HEK293 (cell line): ENCODE results near the gene USP46.

ENCODE experiments used
- CTCF ChIA-PET: fragments of 350-600 bp; formaldehyde crosslinking; extraction: SDS; loops from one replicate; lab custom pipeline; 2021; ENCODE audit warnings: antibody characterized with exemption; lab: Yijun Ruan, JAX
- POLR2A ChIA-PET: fragments of 300-600 bp; formaldehyde crosslinking; extraction: SDS; loops from one replicate; lab custom pipeline; 2020; ENCODE audit warnings: antibody characterized with exemption, inconsistent platforms; lab: Yijun Ruan, JAX
- H3K27ac ChIP-seq: fragments of 200-500 bp; sonication (Bioruptor generic); 2 replicates; pipeline ENCODE4 v1.5.1; 2014; ENCODE audit warnings: low read depth, low read length, control low read depth, inconsistent platforms; ENCODE audit errors: extremely low read depth
- H3K36me3 ChIP-seq, 2 experiments: fragments of 200-500 bp in 1 of 2; sonication (Bioruptor generic) in 1 of 2; 1 replicate in 1 of 2; 2 replicates in 1 of 2; pipeline ENCODE4 v1.5.1; 2014 to 2017; ENCODE audit warnings: inconsistent platforms in 2 of 2, low read length in 2 of 2; ENCODE audit not compliant: control insufficient read depth in 2 of 2, insufficient read depth in 1 of 2
- H3K4me1 ChIP-seq: fragments of 200-500 bp; sonication (Bioruptor generic); 2 replicates; pipeline ENCODE4 v1.5.1; 2014; ENCODE audit warnings: mild to moderate bottlenecking, low read length, inconsistent platforms; ENCODE audit not compliant: control insufficient read depth, insufficient read depth
- H3K4me3 ChIP-seq: 2 replicates; pipeline ENCODE4 v1.5.1; 2011; ENCODE audit warnings: low read depth, mild to moderate bottlenecking, control low read depth, low read length, moderate library complexity
- H3K9me3 ChIP-seq: fragments of 200-500 bp; sonication (Bioruptor generic); 2 replicates; pipeline ENCODE4 v1.5.1; 2014; ENCODE audit warnings: low read depth, low read length, inconsistent platforms; ENCODE audit not compliant: control insufficient read depth, insufficient read depth
- GLIS2 ChIP-seq: fragments of 450-650 bp; formaldehyde crosslinking; IDR thresholded peaks from 2 replicates; pipeline ENCODE4 v1.5.1; 2016; ENCODE audit warnings: missing biosample characterization, missing genetic modification characterization
- HIC1 ChIP-seq: fragments of 450-650 bp; formaldehyde crosslinking; IDR thresholded peaks from 2 replicates; pipeline ENCODE4 v1.5.1; 2016; ENCODE audit warnings: missing biosample characterization, missing genetic modification characterization
- INSM2 ChIP-seq: fragments of 450-650 bp; formaldehyde crosslinking; IDR thresholded peaks from 2 replicates; pipeline ENCODE4 v1.5.1; 2016; ENCODE audit warnings: missing biosample characterization, missing genetic modification characterization
- OSR2 ChIP-seq: fragments of 450-650 bp; formaldehyde crosslinking; IDR thresholded peaks from 2 replicates; pipeline ENCODE4 v1.5.1; 2016; ENCODE audit warnings: missing biosample characterization, missing genetic modification characterization
- PRDM1 ChIP-seq: fragments of 450-650 bp; formaldehyde crosslinking; IDR thresholded peaks from 2 replicates; pipeline ENCODE4; 2016; ENCODE audit warnings: missing biosample characterization, missing genetic modification characterization
- YY2 ChIP-seq: fragments of 450-650 bp; formaldehyde crosslinking; IDR thresholded peaks from 2 replicates; pipeline ENCODE4 v1.5.1; 2016; ENCODE audit warnings: missing biosample characterization, missing genetic modification characterization
- ZBTB1 ChIP-seq: fragments of 450-650 bp; formaldehyde crosslinking; IDR thresholded peaks from 2 replicates; pipeline ENCODE4 v1.5.1; 2016; ENCODE audit warnings: missing biosample characterization, missing genetic modification characterization
- ZBTB20 ChIP-seq: fragments of 450-650 bp; formaldehyde crosslinking; IDR thresholded peaks from 2 replicates; pipeline ENCODE4 v1.5.1; 2016; ENCODE audit warnings: missing biosample characterization, missing genetic modification characterization
- ZNF146 ChIP-seq: fragments of 450-650 bp; formaldehyde crosslinking; IDR thresholded peaks from 2 replicates; pipeline ENCODE4 v1.5.1; 2016; ENCODE audit warnings: missing biosample characterization, missing genetic modification characterization
- ZNF214 ChIP-seq: fragments of 450-650 bp; formaldehyde crosslinking; IDR thresholded peaks from 2 replicates; pipeline ENCODE4 v1.5.1; 2017; ENCODE audit warnings: missing biosample characterization, mild to moderate bottlenecking, missing genetic modification characterization, borderline replicate concordance
- ZNF24 ChIP-seq: fragments of 450-650 bp; formaldehyde crosslinking; IDR thresholded peaks from 2 replicates; pipeline ENCODE4 v1.5.1; 2016; ENCODE audit warnings: missing biosample characterization, missing genetic modification characterization
- ZNF26 ChIP-seq: fragments of 450-650 bp; formaldehyde crosslinking; IDR thresholded peaks from 2 replicates; pipeline ENCODE4 v1.5.1; 2016; ENCODE audit warnings: missing biosample characterization, missing genetic modification characterization
- ZNF366 ChIP-seq: fragments of 450-650 bp; formaldehyde crosslinking; conservative IDR thresholded peaks from 2 replicates; pipeline ENCODE4 v1.5.1; 2016; ENCODE audit warnings: missing biosample characterization, missing genetic modification characterization
- ZNF548 ChIP-seq: fragments of 450-650 bp; formaldehyde crosslinking; IDR thresholded peaks from 2 replicates; pipeline ENCODE4 v1.5.1; 2016; ENCODE audit warnings: missing biosample characterization, missing genetic modification characterization
- ZNF555 ChIP-seq: fragments of 450-650 bp; formaldehyde crosslinking; conservative IDR thresholded peaks from 2 replicates; pipeline ENCODE4 v1.5.1; 2017; ENCODE audit warnings: missing biosample characterization, mild to moderate bottlenecking, missing genetic modification characterization, inconsistent platforms
- ZNF561 ChIP-seq: fragments of 450-650 bp; IDR thresholded peaks from 2 replicates; pipeline ENCODE4 v1.5.1; 2018; ENCODE audit warnings: missing biosample characterization, missing genetic modification characterization, borderline replicate concordance
- ZNF600 ChIP-seq: fragments of 450-650 bp; formaldehyde crosslinking; IDR thresholded peaks from 2 replicates; pipeline ENCODE4 v1.5.1; 2016; ENCODE audit warnings: missing biosample characterization, missing genetic modification characterization
- ZNF785 ChIP-seq: fragments of 450-650 bp; formaldehyde crosslinking; IDR thresholded peaks from 2 replicates; pipeline ENCODE4 v1.5.1; 2016; ENCODE audit warnings: missing biosample characterization, missing genetic modification characterization
- ZNF843 ChIP-seq: fragments of 450-650 bp; formaldehyde crosslinking; IDR thresholded peaks from 2 replicates; pipeline ENCODE4 v1.5.1; 2016; ENCODE audit warnings: missing biosample characterization, missing genetic modification characterization
- ZXDB ChIP-seq: fragments of 450-650 bp; formaldehyde crosslinking; IDR thresholded peaks from 2 replicates; pipeline ENCODE4 v1.5.1; 2016; ENCODE audit warnings: missing biosample characterization, missing genetic modification characterization

Gene USP46

GRCh38 chr4:52680381-52680780 is 21.3 kb upstream of the USP46 start:
- Histone ChIP-seq H3K4me1 (no peaks in the 10 kb centered on the region), H3K9me3 (no peaks in the 10 kb centered on the region), H3K27ac (no peak overlapping the region), H3K4me3 (no peak overlapping the region), H3K36me3 (no peaks in the 10 kb centered on the region)
- TF ChIP-seq ZNF214 = no peak
- no peak for TF ChIP-seq ZNF561 (tag by site-specific recombination)
- TF ChIP-seq ZNF600 (tag by site-specific recombination) = no peak
- no peak for TF ChIP-seq ZNF366 (tag by site-specific recombination)
- TF ChIP-seq ZNF24 (tag by site-specific recombination) = no peak
- no peak for TF ChIP-seq INSM2 (tag by site-specific recombination)
- TF ChIP-seq ZNF548 (tag by site-specific recombination) = no peak
- ChIA-PET POLR2A (no interaction called here), CTCF (interaction anchor here (1.0 kb wide), 1 partner anchor 302 kb away, joined by 3 read pairs; no protein-coding TSS in a partner anchor)

- no peaks in the 10 kb centered on the region for H3K4me1 ChIP-seq
- CTCF ChIA-PET = interaction anchor here (1.7 kb wide), 1 partner anchor 11 kb away, joined by 4 read pairs; no protein-coding TSS in a partner anchor
These were observed 17.4 kb upstream of the USP46 start for GRCh38 chr4:52676536-52676935.

GRCh38 chr4:52675111-52675510 is 16.0 kb upstream of the USP46 start:
- H3K27ac ChIP-seq = no peak overlapping the region
- TF ChIP-seq ZBTB1 (tag by site-specific recombination) (no peak), OSR2 (no peak)
- TF ChIP-seq, all 188 proteins: peak for 0
- Histone ChIP-seq H3K36me3 (no peaks in the 10 kb centered on the region), H3K4me3 (no peak overlapping the region), H3K4me1 (no peaks in the 10 kb centered on the region), H3K9me3 (no peaks in the 10 kb centered on the region)
- ChIA-PET POLR2A (no interaction called here), CTCF (interaction anchor here (1.1 to 1.7 kb wide), 2 partner anchors 9 to 307 kb away, joined by 3 to 4 read pairs; no protein-coding TSS in a partner anchor)

More at GRCh38 chr4:52676536-52676935, 17.4 kb upstream of the USP46 start:
- no peaks in the 10 kb centered on the region for H3K9me3 ChIP-seq
- TF ChIP-seq ZNF26 (tag by site-specific recombination) (no peak), GLIS2 (tag by site-specific recombination) (no peak), YY2 (tag by site-specific recombination) (no peak), HIC1 (tag by site-specific recombination) (no peak), PRDM1 (no peak), ZNF843 (tag by site-specific recombination) (no peak), ZNF555 (tag by site-specific recombination) (no peak), ZNF146 (tag by site-specific recombination) (no peak), ZNF366 (tag by site-specific recombination) (no peak), ZNF785 (tag by site-specific recombination) (no peak), ZBTB20 (tag by site-specific recombination) (no peak), ZXDB (tag by site-specific recombination) (no peak)
- no peak overlapping the region for H3K4me3 ChIP-seq
- no peaks in the 10 kb centered on the region for H3K36me3 ChIP-seq
- POLR2A ChIA-PET = no interaction called here
- no peak overlapping the region for H3K27ac ChIP-seq
